Activated naive CD4-positive, alpha-beta T cell treated with anti-CD3 and anti-CD28 coated beads for 36 hours (primary cell): Measurements from ENCODE around the gene LLGL2. TPM values are rescaled to one million over a fixed set of nuclear protein-coding genes. Genes with fewer than 3 reads are reported as not detected.

Source experiments
- CTCF ChIA-PET: fragments of 350-600 bp; sonication (Branson Sonifier 250); formaldehyde crosslinking; loops from one replicate; lab custom pipeline; 2021; ENCODE audit warnings: antibody characterized with exemption; lab: Charles Lee
- DNase-seq: peaks from one replicate; pipeline ENCODE4 v3.0.0-alpha.2; 2020
- H3K27ac Mint-ChIP-seq: one replicate; pipeline ENCODE4 v1.8.0; 2021; ENCODE audit warnings: mild to moderate bottlenecking, mixed read lengths
- H3K27me3 Mint-ChIP-seq: one replicate; pipeline ENCODE4 v1.8.0; 2021; ENCODE audit warnings: low read depth, mixed read lengths
- H3K36me3 Mint-ChIP-seq: one replicate; pipeline ENCODE4 v1.8.0; 2021; ENCODE audit warnings: low read depth, mixed read lengths
- H3K4me1 Mint-ChIP-seq: one replicate; pipeline ENCODE4 v1.8.0; 2021; ENCODE audit warnings: low read depth, mixed read lengths
- H3K4me3 Mint-ChIP-seq: one replicate; pipeline ENCODE4 v1.8.0; 2021; ENCODE audit warnings: mild to moderate bottlenecking, moderate library complexity, mixed read lengths
- H3K9me3 Mint-ChIP-seq: one replicate; pipeline ENCODE4 v1.8.0; 2021; ENCODE audit warnings: mixed read lengths
- intact Hi-C: fragments of 100-400 bp; cut with micrococcal nuclease; formaldehyde crosslinking; loops from one replicate; pipeline ENCODE4 v1.15.1; 2023
- total RNA-seq, 2 experiments: library from RNA; stranded (reverse); gene quantifications; one replicate each; pipeline ENCODE4 v1.2.3, GENCODE V29; 2021

Gene LLGL2
- total RNA-seq, 2 experiments from 2014 or later, result 6.2 to 6.8 TPM

- H3K4me1 Mint-ChIP-seq, result peaks cover 29% of the 10 kb centered on the region
- intact Hi-C loops, result loop anchor here (5.0 kb wide), 1 partner anchor 60 kb away; no protein-coding TSS in a partner anchor
- peak; percentile 25 for DNase-seq
- H3K4me3 Mint-ChIP-seq, result no peak overlapping the region
- peak overlapping the region; percentile 91 for H3K27ac Mint-ChIP-seq
- CTCF ChIA-PET, result interaction anchor here (0.6 to 1.3 kb wide), 4 partner anchors 28 to 218 kb away, joined by 3 to 4 read pairs (median 3); no protein-coding TSS in a partner anchor
- H3K27me3 Mint-ChIP-seq, result no peaks in the 10 kb centered on the region
- H3K36me3 Mint-ChIP-seq, result peaks cover 8% of the 10 kb centered on the region
- H3K9me3 Mint-ChIP-seq, result no peaks in the 10 kb centered on the region
Measured at GRCh38 chr17:75486951-75487350, 38.5 kb upstream of the LLGL2 start.

GRCh38 chr17:75487351-75488070 lies 38.0 kb upstream of the LLGL2 start:
- H3K4me1 Mint-ChIP-seq, result peaks cover 29% of the 10 kb centered on the region
- peaks cover 8% of the 10 kb centered on the region for H3K36me3 Mint-ChIP-seq
- H3K9me3 Mint-ChIP-seq, result no peaks in the 10 kb centered on the region
- H3K4me3 Mint-ChIP-seq, result peak overlapping the region; percentile 19
- intact Hi-C loops, result loop anchor here (5.0 kb wide), 1 partner anchor 60 kb away; no protein-coding TSS in a partner anchor
- H3K27ac Mint-ChIP-seq, result peak overlapping the region; percentile 91
- H3K27me3 Mint-ChIP-seq, result no peaks in the 10 kb centered on the region
- CTCF ChIA-PET, result interaction anchor here (0.6 to 1.3 kb wide), 4 partner anchors 29 to 218 kb away, joined by 3 to 4 read pairs (median 3); no protein-coding TSS in a partner anchor
- DNase-seq, result peak; percentile 63

- H3K36me3 Mint-ChIP-seq, result peaks cover 5% of the 10 kb centered on the region
- H3K9me3 Mint-ChIP-seq, result no peaks in the 10 kb centered on the region
- intact Hi-C loops, result loop anchor here (5.0 kb wide), 1 partner anchor 62 kb away; no protein-coding TSS in a partner anchor
- H3K27me3 Mint-ChIP-seq, result no peaks in the 10 kb centered on the region
- H3K27ac Mint-ChIP-seq, result no peak overlapping the region
- H3K4me3 Mint-ChIP-seq, result no peak overlapping the region
- peaks cover 29% of the 10 kb centered on the region for H3K4me1 Mint-ChIP-seq
- no peak for DNase-seq
- CTCF ChIA-PET, result no interaction called here
Measured at GRCh38 chr17:75488693-75489510, 36.6 kb upstream of the LLGL2 start.

- Mint-ChIP-seq H3K27ac (no peak overlapping the region), H3K27me3 (no peaks in the 10 kb centered on the region), H3K36me3 (peaks cover 7% of the 10 kb centered on the region), H3K9me3 (no peaks in the 10 kb centered on the region), H3K4me1 (peaks cover 29% of the 10 kb centered on the region), H3K4me3 (no peak overlapping the region)
- no peak for DNase-seq
- intact Hi-C loops, result loop anchor here (5.0 kb wide), 1 partner anchor 62 kb away; no protein-coding TSS in a partner anchor
- CTCF ChIA-PET, result no interaction called here
Measured at GRCh38 chr17:75489511-75489955, 36.0 kb upstream of the LLGL2 start.

- intact Hi-C loops, result no loop called here
- Mint-ChIP-seq H3K27me3 (no peaks in the 10 kb centered on the region), H3K4me1 (peaks cover 27% of the 10 kb centered on the region), H3K4me3 (no peak overlapping the region), H3K27ac (no peak overlapping the region), H3K36me3 (peaks cover 7% of the 10 kb centered on the region), H3K9me3 (no peaks in the 10 kb centered on the region)
- no peak for DNase-seq
- CTCF ChIA-PET, result no interaction called here
Measured at GRCh38 chr17:75490173-75490743, 35.2 kb upstream of the LLGL2 start.

GRCh38 chr17:75490953-75491649 lies 34.4 kb upstream of the LLGL2 start:
- Mint-ChIP-seq H3K4me1 (peaks cover 27% of the 10 kb centered on the region), H3K27me3 (no peaks in the 10 kb centered on the region), H3K36me3 (peaks cover 7% of the 10 kb centered on the region), H3K9me3 (no peaks in the 10 kb centered on the region), H3K4me3 (no peak overlapping the region), H3K27ac (no peak overlapping the region)
- no peak for DNase-seq
- intact Hi-C loops, result no loop called here
- CTCF ChIA-PET, result no interaction called here

GRCh38 chr17:75491680-75492079 lies 33.8 kb upstream of the LLGL2 start:
- H3K36me3 Mint-ChIP-seq, result peaks cover 3% of the 10 kb centered on the region
- intact Hi-C loops, result no loop called here
- no peak overlapping the region for H3K27ac Mint-ChIP-seq
- CTCF ChIA-PET, result no interaction called here
- no peak overlapping the region for H3K4me3 Mint-ChIP-seq
- no peak for DNase-seq
- no peaks in the 10 kb centered on the region for H3K9me3 Mint-ChIP-seq
- H3K27me3 Mint-ChIP-seq, result no peaks in the 10 kb centered on the region
- peaks cover 21% of the 10 kb centered on the region for H3K4me1 Mint-ChIP-seq

GRCh38 chr17:75492555-75493168 lies 32.8 kb upstream of the LLGL2 start:
- no peak overlapping the region for H3K27ac Mint-ChIP-seq
- peaks cover 1% of the 10 kb centered on the region for H3K36me3 Mint-ChIP-seq
- DNase-seq, result no peak
- H3K4me1 Mint-ChIP-seq, result peaks cover 14% of the 10 kb centered on the region
- no peaks in the 10 kb centered on the region for H3K27me3 Mint-ChIP-seq
- H3K4me3 Mint-ChIP-seq, result no peak overlapping the region
- H3K9me3 Mint-ChIP-seq, result no peaks in the 10 kb centered on the region
- intact Hi-C loops, result no loop called here
- CTCF ChIA-PET, result no interaction called here

- no peaks in the 10 kb centered on the region for H3K9me3 Mint-ChIP-seq
- no peak overlapping the region for H3K27ac Mint-ChIP-seq
- CTCF ChIA-PET, result interaction anchor here (0.5 kb wide), 1 partner anchor 112 kb away, joined by 3 read pairs; no protein-coding TSS in a partner anchor
- H3K4me3 Mint-ChIP-seq, result no peak overlapping the region
- peaks cover 9% of the 10 kb centered on the region for H3K4me1 Mint-ChIP-seq
- H3K36me3 Mint-ChIP-seq, result peaks cover 1% of the 10 kb centered on the region
- intact Hi-C loops, result no loop called here
- DNase-seq, result no peak
- no peaks in the 10 kb centered on the region for H3K27me3 Mint-ChIP-seq
Measured at GRCh38 chr17:75493476-75494129, 31.9 kb upstream of the LLGL2 start.

- no peak overlapping the region for H3K27ac Mint-ChIP-seq
- DNase-seq, result no peak
- CTCF ChIA-PET, result interaction anchor here (0.5 kb wide), 1 partner anchor 113 kb away, joined by 3 read pairs; no protein-coding TSS in a partner anchor
Measured at GRCh38 chr17:75494326-75494877, 31.1 kb upstream of the LLGL2 start.

GRCh38 chr17:75496005-75496404 lies 29.5 kb upstream of the LLGL2 start:
- Mint-ChIP-seq H3K4me3 (no peak overlapping the region), H3K9me3 (no peaks in the 10 kb centered on the region), H3K27me3 (no peaks in the 10 kb centered on the region), H3K4me1 (peaks cover 7% of the 10 kb centered on the region), H3K27ac (no peak overlapping the region), H3K36me3 (peaks cover 1% of the 10 kb centered on the region)
- CTCF ChIA-PET, result no interaction called here
- no peak for DNase-seq
- intact Hi-C loops, result no loop called here

More at GRCh38 chr17:75494326-75494877, 31.1 kb upstream of the LLGL2 start:
- intact Hi-C loops, result no loop called here
- Mint-ChIP-seq H3K36me3 (peaks cover 1% of the 10 kb centered on the region), H3K27me3 (no peaks in the 10 kb centered on the region), H3K4me1 (peaks cover 7% of the 10 kb centered on the region), H3K4me3 (no peak overlapping the region), H3K9me3 (no peaks in the 10 kb centered on the region)
